Epithelial cell of esophagus (primary cell): ENCODE data around the gene NCK1.

ENCODE experiments used
- DNase-seq: peaks from one replicate; pipeline ENCODE4 v3.0.0; 2010; ENCODE audit warnings: low read depth
- H3K4me3 ChIP-seq: 2 replicates; pipeline ENCODE4 v1.5.1; 2011; ENCODE audit warnings: mild to moderate bottlenecking, low read length, control low read depth
- TF ChIP-seq, protein P1 (sequence below): IDR thresholded peaks from 2 replicates; pipeline ENCODE4 v1.5.1; 2011; ENCODE audit warnings: low read depth, mild to moderate bottlenecking, low read length, control low read depth, inconsistent platforms; ENCODE audit not compliant: insufficient read depth; ENCODE audit errors: missing control alignments

Gene NCK1

DNA sequence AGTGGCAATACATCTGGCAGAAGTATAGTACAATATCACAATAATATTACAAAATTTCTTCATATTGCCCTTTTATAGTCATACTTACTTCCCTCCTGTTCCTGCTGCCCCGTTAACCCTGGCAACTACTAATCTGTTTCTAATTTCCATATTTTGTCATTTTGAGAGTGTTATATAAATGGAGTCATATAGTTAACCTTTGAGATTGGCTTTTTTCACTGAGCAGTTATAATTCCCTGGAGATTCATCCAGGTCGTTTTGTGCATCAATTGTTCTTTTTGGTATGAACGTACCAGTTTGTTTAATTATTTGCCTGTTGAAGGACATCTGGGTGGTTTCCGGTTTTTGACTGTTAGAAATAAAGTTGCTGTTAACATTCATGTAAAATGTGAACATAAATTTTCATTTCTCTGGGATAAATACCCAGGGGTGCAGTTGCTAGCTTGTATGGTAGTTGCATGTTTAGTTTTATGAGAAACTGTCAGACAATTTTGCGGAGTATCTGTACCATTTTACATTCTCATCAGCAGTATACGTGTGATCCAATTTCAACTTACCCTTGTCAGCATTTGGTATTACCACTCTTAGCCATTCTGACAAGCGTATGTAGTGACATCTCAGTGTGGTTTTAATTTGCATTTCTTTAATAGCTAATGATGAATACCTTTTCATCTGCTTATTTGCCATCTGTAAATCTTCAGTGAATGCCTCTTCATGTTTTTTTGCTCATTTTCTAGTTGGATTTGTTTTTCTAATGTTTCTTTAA lies 63.6 kb downstream of the NCK1 start:
- TF ChIP-seq, protein P1, sequence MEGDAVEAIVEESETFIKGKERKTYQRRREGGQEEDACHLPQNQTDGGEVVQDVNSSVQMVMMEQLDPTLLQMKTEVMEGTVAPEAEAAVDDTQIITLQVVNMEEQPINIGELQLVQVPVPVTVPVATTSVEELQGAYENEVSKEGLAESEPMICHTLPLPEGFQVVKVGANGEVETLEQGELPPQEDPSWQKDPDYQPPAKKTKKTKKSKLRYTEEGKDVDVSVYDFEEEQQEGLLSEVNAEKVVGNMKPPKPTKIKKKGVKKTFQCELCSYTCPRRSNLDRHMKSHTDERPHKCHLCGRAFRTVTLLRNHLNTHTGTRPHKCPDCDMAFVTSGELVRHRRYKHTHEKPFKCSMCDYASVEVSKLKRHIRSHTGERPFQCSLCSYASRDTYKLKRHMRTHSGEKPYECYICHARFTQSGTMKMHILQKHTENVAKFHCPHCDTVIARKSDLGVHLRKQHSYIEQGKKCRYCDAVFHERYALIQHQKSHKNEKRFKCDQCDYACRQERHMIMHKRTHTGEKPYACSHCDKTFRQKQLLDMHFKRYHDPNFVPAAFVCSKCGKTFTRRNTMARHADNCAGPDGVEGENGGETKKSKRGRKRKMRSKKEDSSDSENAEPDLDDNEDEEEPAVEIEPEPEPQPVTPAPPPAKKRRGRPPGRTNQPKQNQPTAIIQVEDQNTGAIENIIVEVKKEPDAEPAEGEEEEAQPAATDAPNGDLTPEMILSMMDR, result no peak
- DNase-seq, result no peak
- no peak overlapping the region for H3K4me3 ChIP-seq

DNA sequence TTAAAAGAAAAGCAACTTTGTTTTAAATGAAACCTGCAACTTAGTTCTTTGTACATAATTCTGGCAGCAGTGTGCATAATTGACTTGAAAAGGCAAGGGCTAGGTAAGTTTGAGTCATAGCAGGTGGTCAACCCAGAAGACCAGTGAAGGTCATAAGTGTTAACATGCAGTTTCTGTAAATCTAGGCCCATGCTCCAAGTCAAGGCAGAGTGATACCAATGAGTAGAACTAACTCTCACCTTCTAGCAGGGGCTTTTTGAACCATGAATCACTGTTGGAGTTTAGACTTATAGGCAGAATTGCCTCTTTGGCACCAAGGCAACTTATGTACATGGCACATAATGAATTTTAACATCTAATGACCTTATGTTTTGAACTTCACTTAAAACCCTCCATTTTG lies 66.2 kb downstream of the NCK1 start:
- TF ChIP-seq, protein P1, result no peak
- no peak for DNase-seq
- no peak overlapping the region for H3K4me3 ChIP-seq

DNA sequence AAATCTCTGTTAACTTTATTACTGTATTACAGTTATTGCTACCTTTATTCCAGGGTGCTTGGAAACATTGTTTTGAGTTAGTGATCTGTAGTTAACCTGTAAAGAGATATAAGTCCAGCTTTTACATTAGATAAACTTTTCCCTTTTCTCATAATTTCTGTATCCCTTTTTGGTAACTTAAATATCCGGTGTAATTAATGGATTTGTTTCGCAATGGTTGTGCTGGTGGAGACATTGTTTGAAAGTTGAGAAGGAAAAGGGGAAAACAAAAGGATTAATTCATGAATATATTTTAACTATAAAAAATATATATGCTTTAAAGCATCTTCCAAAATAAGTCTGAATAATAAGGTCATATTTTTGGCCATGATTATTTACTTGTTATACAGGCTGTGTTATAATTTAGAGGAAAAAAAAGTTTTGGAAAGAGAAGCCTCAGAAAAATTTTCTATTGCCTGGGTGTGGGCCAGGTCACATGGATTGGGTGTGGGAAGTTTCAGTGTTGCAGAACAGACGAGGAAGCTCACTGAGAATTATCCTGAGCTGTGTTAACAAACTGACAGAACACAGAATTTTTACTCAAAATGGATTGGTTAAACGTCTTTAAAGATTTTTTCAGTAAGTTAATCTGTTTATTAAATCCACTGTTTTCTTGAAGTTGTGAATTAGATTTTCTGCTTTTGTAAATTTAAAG lies 68.1 kb downstream of the NCK1 start:
- DNase-seq, result peak; percentile 72

DNA sequence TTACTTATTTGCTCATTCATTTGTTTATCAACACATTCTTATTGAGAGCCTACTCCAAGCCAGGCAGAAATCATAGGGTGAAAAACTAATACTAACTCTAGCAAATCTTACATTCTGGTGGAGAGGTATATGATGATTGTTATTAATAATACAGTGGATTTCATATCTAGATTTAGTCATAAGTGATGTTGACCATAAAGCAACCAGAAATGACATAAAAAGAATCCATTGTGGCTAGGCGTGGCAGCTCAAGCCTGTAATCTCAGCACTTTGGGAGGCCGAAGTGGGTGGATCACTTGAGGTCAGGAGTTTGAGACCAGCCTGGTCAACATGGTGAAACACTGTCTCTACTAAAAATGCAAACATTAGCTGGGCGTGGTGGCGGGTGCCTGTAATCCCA lies 69.6 kb downstream of the NCK1 start:
- H3K4me3 ChIP-seq, result peak overlapping the region; percentile 60
- DNase-seq, result peak; percentile 14
- TF ChIP-seq, protein P1, result no peak

More for the DNA sequence above, 68.1 kb downstream of the NCK1 start:
- H3K4me3 ChIP-seq, result peak overlapping the region; percentile 60
- TF ChIP-seq, protein P1, result no peak

DNA sequence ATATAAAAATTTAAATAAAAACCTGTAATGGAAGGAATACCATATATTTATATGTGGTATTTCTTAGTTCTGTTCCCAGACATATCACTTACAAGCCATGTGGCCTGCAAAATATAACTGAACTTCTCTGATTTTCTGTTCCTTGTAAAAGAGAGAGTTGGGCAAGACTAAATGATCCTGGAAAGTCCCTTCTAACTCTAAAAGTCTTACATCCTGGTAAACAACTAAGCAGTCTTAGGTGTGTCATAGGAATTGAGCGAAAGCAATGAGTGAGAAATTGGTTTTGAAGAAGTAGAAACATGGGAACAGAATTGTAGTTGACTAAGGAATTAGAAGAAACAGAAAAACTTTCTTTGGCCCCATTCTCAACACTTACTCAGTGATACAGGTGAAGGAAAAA lies 70.5 kb downstream of the NCK1 start:
- peak; percentile 77 for DNase-seq
- peak overlapping the region; percentile 60 for H3K4me3 ChIP-seq
- TF ChIP-seq, protein P1, result no peak

DNA sequence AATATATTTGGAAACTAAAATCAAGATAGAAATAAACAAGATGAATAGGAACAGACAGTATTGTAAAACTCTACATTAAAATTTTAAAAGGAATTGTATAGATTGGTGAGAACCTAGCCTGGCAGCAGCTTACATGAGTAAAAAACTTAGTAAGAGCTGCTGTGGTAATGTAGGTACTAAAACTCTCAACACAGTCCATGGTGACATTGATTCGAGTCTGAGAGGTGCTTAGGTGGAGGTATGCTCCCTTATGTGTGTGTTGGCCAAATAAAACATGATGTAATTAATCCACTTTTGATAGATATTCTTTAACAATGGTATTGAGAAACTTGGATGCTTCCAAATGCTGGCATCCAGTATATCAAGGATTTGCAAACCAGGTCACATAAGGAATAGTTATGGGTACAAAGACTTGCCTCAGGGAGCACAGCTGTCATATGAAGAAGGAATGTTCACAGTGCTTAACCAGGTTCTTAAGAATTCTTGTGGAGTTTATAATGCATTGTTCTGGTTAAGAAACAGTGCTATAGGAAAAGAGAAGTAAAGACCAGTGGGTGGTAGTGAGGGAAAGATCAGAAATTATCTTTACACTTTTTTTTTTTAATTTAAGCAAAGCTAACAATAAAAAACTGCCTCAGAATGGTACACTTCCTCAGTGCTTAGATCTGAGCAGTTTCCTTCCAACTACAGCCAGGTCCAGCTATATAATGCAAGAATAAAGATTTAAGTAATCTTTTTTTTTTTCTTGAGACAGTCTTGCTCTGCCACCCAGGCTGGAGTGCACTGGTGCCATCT lies 71.2 kb downstream of the NCK1 start:
- TF ChIP-seq, protein P1, result no peak
- H3K4me3 ChIP-seq, result peak overlapping the region; percentile 60
- no peak for DNase-seq
